ENCODE results near the gene B3GNT3.

Gene B3GNT3

DNA sequence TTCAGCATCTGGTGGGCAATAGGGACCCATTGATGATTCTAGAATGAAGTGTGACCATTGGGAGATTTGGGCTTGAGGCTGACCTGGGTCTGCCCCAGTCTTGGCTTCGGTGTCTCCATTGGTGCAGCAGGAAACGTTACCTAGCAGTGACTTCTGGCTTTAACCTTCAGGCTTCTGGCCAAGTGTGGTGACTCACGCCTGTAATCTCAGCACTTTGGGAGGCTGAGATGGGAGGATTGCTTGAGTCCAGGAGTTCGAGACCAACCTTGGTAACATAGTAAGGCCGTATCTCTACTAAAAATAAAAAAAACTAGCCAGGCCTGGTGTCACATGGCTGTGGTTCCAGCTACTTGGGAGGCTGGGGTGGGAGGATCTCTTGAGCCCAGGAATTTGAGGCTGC is 36.4 kb upstream of the B3GNT3 start:
- no peak for DNase-seq (ENCODE audit: low read depth)
- no peak overlapping the region for H3K4me3 ChIP-seq (ENCODE audit: low read depth, low read length)
- TF ChIP-seq, protein P1, sequence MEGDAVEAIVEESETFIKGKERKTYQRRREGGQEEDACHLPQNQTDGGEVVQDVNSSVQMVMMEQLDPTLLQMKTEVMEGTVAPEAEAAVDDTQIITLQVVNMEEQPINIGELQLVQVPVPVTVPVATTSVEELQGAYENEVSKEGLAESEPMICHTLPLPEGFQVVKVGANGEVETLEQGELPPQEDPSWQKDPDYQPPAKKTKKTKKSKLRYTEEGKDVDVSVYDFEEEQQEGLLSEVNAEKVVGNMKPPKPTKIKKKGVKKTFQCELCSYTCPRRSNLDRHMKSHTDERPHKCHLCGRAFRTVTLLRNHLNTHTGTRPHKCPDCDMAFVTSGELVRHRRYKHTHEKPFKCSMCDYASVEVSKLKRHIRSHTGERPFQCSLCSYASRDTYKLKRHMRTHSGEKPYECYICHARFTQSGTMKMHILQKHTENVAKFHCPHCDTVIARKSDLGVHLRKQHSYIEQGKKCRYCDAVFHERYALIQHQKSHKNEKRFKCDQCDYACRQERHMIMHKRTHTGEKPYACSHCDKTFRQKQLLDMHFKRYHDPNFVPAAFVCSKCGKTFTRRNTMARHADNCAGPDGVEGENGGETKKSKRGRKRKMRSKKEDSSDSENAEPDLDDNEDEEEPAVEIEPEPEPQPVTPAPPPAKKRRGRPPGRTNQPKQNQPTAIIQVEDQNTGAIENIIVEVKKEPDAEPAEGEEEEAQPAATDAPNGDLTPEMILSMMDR (IDR thresholded peaks at IDR 0.05; ENCODE audit: low read depth, low read length, missing control alignments), result no peak

DNA sequence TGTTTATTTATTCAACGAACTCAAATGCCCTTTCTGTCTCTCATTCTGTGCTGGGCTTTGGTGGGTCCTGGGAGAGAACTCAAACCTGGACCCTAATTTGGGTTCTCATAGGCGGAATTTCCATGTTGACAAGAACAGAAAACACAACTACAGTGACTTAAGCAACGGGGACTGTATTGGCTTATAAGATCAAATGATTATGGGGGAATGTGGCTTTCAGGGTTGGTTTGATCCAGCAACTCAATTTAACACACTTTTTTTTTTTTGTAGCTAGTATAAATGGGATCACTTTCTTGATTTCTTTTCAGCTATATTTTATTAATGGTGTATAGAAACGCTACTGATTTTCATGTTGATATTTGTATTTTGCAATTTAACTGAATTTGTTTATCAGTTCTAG is 33.8 kb upstream of the B3GNT3 start:
- no peak for DNase-seq (ENCODE audit: low read depth)
- H3K4me3 ChIP-seq (ENCODE audit: low read depth, low read length), result no peak overlapping the region
- TF ChIP-seq, protein P1 (IDR thresholded peaks at IDR 0.05; ENCODE audit: low read depth, low read length, missing control alignments), result no peak

DNA sequence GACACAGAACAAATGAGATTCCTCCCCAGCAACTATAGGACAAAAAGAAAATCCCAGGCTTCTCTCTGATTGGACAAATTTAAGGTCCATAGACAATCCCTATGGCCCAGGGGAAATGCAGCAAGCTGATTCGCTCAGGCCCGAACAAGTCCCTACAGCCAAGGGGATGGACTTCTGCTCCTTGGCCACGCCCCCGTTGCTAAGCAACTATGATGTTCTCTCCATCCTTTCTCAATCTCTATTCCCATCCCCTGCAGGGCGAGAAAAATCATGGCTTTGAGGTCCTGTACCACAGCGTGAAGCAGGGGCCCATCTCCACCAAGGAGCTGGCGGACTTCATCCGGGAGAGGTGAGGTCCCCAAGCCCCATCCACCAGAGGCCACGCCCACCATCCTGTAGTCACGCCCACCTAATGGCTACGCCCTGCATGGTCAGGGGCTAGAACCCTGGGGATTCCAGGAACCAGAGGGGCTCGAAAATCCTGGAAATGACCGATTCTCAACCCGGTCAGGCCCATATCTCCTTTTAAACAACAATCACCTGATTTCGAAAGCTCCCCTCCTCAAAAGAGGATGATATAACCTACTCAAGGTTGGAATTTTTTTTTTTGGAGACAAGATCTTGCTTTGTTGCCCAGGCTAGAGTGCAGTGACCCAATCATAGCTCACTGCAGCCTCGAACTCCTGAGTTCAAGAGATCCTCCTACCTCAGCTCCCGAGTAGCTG is 32.3 kb upstream of the B3GNT3 start:
- no peak for DNase-seq (ENCODE audit: low read depth)
- no peak overlapping the region for H3K4me3 ChIP-seq (ENCODE audit: low read depth, low read length)
- TF ChIP-seq, protein P1 (IDR thresholded peaks at IDR 0.05; ENCODE audit: low read depth, low read length, missing control alignments), result no peak

DNA sequence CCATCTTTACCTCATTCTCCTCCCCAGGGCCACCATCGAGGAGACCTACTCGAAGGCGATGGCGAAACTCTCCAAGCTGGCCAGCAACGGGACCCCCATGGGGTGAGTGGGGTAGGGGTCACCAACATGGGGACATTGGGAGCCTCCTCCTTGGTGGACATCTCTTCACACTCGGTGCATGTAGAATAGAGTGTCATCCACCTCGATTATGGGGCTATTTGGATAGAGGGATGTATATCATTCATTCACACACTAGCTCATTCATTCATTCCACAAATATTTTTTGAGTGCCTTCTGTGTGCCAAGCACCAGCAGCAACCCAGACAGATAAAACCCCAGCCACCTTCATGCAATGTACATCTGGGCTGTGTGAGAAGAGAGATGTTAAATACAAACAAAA is 30.6 kb upstream of the B3GNT3 start:
- no peak for DNase-seq (ENCODE audit: low read depth)
- H3K4me3 ChIP-seq (ENCODE audit: low read depth, low read length), result no peak overlapping the region
- TF ChIP-seq, protein P1 (IDR thresholded peaks at IDR 0.05; ENCODE audit: low read depth, low read length, missing control alignments), result no peak

DNA sequence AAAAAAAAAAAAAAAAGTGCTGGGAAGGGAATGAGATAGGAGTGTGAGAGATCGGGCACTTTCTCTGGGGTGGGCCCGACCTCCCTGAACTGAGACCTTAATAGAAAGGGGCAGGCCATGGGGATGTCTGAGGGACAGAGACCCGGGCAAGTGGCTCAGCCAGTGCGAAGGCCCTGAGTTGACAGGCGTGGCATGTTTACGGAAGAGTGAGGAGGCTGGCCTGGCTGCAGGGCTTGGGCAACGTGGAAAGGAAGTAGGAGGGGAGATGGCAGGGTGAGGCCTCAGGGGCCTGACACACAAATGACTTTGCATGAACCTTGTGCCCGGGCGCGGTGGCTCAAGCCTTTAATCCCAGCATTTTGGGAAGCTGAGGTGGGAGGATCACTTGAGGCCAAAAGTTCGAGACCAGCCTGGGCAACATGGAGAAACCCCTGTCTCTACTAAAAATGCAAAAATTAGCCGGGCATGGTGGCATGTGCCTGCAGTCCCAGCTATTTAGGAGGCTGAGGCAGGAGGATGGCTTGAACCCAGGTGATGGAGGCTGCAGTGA is 29.8 kb upstream of the B3GNT3 start:
- DNase-seq (ENCODE audit: low read depth), result no peak
- TF ChIP-seq, protein P1 (IDR thresholded peaks at IDR 0.05; ENCODE audit: low read depth, low read length, missing control alignments), result no peak
- no peak overlapping the region for H3K4me3 ChIP-seq (ENCODE audit: low read depth, low read length)

DNA sequence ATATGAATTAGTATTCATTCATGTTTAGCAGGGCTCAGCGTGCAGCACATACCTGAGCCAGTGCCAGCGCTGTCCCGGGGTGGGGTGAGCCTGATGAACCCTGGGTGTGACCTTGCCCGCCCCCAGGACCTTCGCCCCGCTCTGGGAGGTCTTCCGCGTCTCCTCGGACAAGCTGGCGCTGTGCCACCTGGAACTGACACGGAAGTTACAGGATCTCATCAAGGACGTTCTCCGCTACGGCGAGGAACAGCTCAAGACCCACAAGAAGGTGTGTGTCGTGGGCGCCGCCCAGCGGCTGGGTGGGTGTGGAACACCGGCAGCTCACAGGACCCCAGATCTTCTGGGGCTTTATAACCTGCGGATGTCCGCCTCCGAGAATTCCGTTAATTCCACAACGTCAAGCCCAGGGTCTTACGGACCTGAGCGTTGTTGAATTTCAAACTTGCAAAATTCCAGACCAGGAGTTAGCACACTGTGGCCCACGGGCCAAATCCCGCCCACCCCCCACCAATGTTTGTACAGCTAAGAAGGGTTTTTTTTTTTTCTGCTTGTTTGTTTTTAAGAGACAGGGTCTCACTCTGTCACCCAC is 28.3 kb upstream of the B3GNT3 start:
- TF ChIP-seq, protein P1 (IDR thresholded peaks at IDR 0.05; ENCODE audit: low read depth, low read length, missing control alignments), result peak; percentile 97
- no peak overlapping the region for H3K4me3 ChIP-seq (ENCODE audit: low read depth, low read length)
- DNase-seq (ENCODE audit: low read depth), result no peak
